NCI-H2196 treated with DMSO at 0.1 percent for 48 hours (cell line): ENCODE data around the gene ANKRD9.
A peak's percentile ranks its signal among the peaks of the same experiment; 100 is the strongest.

Experiments used
- DNase-seq: peaks from one replicate; lab custom pipeline; 2025; ENCODE audit not compliant: unreplicated experiment; lab: John Stamatoyannopoulos, UW

The ANKRD9 gene

DNA sequence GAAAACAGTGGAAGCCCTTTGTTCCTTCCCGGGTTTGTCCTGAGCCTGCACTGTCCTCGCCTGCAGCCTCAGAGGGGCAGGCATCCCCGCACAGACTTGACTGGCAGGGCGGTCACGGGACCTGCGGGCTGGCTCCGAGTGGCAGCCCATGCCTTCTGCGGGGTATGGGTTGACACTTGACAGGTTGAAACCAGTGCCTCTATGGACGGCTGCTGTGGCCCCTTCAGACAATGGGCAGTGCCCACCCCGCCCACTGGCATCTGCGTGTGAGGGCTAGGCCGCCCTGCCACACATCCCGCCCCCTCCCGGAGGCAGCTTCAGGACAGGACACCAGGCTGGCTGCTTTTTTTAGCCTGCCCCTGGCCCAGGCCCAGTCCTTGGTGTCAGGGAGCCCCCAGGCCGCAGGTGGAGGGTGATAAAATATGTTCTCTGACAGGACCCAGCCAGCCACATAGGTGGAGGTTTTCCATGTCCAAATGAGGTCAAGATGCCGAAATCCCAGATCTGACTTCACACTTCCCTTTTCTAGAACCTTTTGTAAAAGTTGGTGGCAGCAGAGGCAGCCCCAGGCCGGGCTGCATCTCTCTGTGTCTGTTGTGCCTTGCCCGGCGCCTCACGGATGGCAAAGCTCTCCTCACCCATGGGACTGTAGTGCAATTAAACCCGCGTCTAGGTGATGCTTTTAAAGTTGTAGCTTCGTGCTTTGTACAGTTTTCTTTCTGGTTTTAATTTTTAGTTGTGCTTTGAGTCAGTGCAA, 10.0 kb downstream of the ANKRD9 start:
- no peak for DNase-seq

- DNase-seq, result no peak
These were observed 10.8 kb downstream of the ANKRD9 start for GRCh38 chr14:102498678-102499265.

DNA sequence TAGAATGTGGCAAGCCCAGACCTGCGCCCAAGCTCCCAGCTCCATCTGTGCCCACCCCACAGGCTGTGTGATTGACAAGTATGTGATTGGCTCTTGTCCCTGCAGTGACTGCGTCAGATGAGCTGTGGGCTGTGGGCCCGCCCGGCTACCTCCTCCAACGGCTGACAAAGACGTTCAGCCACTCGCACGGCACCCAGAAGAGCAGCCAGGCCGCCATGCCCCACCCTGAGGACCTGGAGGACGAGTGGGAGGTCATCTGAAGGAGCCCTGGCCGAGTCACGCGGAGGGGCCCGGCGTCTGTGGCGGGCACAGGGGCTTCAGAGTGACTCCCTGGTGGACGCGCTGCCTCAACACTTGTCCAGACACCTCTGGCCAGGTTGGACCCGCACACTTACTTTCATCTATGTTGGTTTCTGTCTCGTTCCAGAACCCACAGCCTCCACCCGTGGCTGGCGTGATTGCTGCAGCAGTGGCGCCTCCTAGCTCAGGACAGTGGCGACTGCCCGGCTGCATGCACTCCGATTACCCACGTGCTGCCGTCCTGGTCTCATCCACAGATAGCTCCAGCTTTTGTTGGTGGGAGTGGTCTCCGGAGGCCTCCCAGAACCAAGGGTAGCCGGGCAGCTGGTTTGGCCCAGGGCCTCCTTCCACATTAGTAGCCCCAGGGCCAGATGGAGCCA, 11.4 kb downstream of the ANKRD9 start:
- DNase-seq, result no peak

GRCh38 chr14:102496958-102497744, 12.4 kb downstream of the ANKRD9 start:
- DNase-seq, result no peak

- DNase-seq, result no peak
These were observed 13.3 kb downstream of the ANKRD9 start for GRCh38 chr14:102496331-102496691.

DNA sequence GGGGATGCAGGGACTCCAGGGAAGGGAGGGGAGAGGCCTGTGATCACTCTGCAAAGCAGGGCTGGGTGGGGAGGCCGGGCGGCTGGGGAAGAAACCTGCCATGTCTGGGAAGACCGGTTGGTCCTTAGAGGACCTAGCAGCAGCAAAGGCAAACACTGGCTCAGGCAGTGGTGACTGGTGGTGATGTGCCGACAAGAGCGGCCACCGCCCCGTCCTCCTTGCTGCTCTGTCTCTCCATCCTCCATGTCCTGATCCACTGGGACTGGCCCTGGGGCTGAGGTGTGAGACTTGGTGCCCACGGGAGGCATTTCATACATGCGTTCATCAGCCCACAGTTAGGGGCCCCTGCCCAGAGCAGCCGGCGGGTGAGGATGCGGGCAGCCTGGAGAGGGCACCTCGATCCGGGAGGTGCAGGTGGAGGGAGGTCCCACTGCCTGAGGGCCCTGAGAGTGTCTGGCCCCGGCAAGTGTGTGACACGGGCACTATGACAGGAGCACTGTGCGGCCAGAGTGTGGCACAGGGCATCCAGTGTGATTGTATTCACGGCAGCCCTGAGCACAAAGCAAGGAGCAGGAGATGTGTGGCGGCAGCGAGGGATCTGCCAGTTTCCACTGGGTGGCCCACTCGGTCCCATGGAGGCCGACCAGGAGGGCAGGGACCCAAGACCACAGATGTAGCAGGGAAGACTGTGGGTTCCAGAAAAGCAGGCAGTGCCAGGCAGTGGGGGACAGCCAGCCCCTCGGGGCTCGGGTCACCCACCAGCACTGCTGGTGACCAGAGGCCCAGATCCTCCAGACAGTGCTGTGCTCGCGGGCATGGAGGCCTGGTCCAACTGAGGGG, 13.9 kb downstream of the ANKRD9 start:
- no peak for DNase-seq

- DNase-seq, result no peak
These were observed 16.0 kb downstream of the ANKRD9 start for GRCh38 chr14:102493585-102493984.

DNA sequence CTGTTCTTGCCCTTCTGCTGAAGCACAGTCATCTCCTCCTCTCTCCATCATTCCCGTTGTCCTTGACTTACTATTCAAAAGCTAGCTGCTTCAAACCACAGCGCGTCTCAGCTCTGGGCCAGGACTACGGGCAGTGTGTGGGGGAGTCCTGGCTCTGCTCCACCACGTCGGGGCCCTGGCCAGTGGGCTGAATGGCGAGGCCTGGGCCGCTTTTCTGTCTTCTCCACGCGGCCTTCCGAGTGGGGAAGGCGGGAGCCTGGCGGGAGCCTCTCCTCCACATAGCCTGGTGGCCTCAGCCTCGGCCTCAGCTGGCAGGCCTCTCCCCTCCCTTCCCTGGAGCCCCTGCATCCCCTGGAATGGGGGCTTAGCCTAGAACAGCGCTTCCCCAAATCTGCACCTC, 16.5 kb downstream of the ANKRD9 start:
- DNase-seq, result no peak

- DNase-seq, result no peak
These were observed 17.1 kb downstream of the ANKRD9 start for GRCh38 chr14:102492531-102492910.

DNA sequence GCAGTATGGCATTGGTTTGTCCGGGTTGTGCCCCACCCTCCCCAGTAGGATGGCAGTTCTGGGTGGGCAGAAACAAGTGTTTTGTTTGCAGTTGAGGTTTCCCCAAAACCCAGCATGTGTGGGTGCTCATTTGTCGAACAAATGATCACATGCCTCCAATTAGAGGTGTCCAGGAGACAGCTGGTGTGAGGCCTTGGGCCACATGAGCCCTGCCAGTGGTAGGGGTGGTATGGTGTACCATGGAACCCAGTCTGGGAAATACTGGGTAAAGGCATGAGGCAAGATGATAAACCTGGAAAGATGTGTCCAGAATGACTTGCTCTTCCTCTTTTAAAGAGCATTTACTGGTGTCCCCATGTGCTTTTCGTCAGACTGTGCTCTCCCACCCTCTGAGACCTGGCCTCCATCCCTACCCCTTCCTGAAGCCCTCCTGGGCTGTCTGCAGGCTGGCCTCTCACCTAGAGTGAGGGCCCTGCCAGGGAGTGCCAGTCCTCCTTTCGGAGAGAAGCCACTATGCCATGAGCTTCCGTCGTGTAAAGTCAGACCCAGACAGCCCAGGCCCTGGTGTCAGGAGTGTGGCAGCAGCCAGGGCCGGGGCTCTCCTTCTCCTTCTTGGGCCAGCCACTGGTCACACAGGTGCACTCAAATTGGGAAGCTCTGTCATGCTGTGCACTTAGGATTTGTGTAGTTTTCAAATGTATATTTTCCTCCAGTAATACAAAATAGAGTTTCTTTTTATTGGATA, 17.6 kb downstream of the ANKRD9 start:
- no peak for DNase-seq

DNA sequence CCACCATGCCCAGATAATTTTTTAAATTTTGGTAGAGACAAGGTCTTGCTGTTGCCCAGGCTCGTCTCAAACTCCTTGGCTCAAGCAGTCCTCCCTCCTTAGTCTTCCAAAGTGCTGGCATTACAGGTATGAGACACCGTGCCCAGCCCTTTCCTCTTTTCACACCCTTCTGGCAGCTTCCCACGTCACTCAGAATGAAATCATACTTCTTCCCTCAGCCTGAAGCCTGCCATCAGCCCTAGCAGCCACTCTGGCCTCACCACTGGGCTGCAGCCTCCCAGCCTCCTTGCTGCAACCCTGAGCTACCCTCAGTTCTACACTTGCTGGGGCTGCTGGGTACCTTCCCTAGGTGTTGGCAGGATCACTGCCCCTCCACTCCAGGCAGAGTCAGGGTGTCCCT, 18.2 kb downstream of the ANKRD9 start:
- no peak for DNase-seq

GRCh38 chr14:102490456-102490855, 19.1 kb downstream of the ANKRD9 start:
- no peak for DNase-seq

DNA sequence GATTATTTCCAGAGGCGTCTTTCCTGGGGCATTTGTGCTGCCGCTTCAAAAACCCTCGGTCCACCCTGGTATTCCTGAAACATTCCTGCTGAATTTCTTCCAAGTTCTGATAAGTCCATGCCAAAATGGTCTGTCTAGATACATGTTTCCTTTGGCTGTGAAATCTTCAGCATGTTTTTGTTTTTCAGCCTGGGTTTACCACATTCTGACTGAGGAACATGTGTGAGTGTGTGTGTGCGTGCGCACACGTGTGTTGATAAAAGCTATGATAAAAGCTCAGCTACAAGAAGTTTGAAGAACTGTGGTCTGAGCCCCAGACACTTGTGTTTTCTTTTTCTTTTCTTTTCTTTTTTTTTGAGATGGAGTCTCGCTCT, 22.4 kb downstream of the ANKRD9 start:
- no peak for DNase-seq

- no peak for DNase-seq
These were observed 22.9 kb downstream of the ANKRD9 start for GRCh38 chr14:102486513-102487203.

DNA sequence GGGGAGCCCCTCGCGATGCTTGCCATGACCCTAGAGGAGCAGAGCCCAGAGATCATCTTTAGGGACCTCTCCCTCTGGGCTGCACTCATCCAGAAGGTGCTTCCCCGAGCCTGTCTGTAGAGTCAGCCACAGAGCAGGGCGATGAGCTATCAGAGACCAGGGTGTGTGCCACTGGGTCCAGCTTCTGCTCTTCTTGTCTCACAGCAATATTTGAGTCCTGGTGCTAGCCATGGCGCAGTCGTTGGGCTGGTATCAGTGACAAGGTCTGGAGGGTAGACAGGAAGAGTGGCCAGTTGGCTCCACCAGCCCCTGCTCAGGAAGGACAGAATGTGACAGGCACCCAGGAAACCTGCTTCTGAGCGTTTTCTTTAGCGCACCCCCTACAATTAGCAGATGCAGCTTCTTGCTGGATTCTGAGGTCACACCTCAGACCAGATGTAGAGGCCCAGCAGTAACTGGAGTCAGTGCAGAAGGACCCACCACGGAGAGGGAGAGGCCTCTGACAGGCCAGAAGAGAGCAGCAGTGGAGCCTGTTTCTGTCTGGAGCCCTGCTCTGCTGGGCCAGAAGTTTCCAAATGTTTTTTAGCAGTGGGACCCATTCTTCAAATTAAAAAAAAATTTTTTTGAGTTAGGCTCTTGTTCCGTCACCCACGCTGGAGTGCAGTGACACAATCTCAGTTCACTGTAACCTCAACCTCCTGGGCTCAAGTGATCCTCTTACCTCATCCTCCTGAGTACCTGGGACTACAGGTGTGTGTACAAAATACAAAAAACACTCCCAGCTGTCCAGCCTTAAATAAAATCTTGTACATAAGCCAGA, 23.7 kb downstream of the ANKRD9 start:
- no peak for DNase-seq

GRCh38 chr14:102484316-102484715, 25.3 kb downstream of the ANKRD9 start:
- no peak for DNase-seq

- no peak for DNase-seq
These were observed 27.8 kb downstream of the ANKRD9 start for GRCh38 chr14:102481791-102482238.

DNA sequence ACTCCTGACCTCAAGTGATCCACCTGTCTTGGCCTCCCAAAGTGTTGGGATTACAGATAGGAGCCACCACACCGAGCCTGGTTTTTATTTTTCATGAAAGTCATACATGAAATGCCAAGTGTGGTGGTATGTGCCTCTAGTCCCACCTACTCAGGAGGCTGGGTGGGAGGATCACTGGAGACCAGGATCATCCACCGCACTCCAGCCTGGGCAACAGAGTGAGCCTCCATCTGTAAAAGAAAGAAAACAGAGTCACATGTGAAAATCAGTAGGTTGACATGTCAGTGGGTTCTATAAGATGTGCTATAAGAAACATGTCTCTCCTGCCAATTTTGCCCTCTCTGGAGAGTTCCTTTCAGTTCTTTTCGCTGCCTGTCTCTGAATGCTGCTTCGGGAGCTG, 28.2 kb downstream of the ANKRD9 start:
- DNase-seq, result no peak

DNA sequence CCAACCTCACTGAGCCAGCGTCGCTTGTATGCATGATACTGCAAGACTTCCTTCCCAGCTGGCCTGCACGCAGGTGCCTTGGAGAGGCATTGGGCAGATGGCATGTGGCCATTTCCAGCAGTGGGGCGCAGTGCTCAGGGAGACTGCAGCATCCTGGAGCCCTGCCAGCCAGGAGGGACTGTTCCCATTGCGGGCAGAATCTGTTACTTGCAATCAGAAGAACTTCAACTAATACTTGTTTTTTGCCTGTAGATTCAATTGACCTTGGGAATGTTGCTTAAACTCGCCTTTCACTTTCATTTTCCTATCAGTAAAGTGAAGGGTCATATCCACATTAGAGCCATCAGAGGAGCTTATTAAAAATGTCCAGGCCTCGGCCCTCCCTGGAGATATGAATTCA, 29.8 kb downstream of the ANKRD9 start:
- DNase-seq, result peak; percentile 9
